SK-N-SH (cell line): ENCODE data around the gene THPO. TPM values are rescaled to one million over a fixed set of nuclear protein-coding genes. Genes with fewer than 3 reads are reported as not detected.

ENCODE experiments used
- CTCF ChIA-PET: fragments of 300-600, 350-600 bp; formaldehyde crosslinking; extraction: SDS; loops from one replicate; lab custom pipeline; 2021; lab: Yijun Ruan, JAX
- POLR2A ChIA-PET: fragments of 350-600 bp; sonication (Branson Sonifier 250); formaldehyde crosslinking; extraction: SDS; loops from one replicate; lab custom pipeline; 2020; ENCODE audit warnings: antibody characterized with exemption, inconsistent platforms; lab: Yijun Ruan, JAX
- DNase-seq: peaks from one replicate; pipeline ENCODE4 v3.0.0; 2012
- H2AFZ ChIP-seq: fragments of 200-600 bp; sonication (generic); 2 replicates; pipeline ENCODE4 v1.8.1; 2016; ENCODE audit warnings: antibody characterized with exemption, mild to moderate bottlenecking, low read depth
- H3F3A ChIP-seq: fragments of 200-600 bp; sonication (generic); replicated peaks from 2 replicates; pipeline ENCODE3; 2016; ENCODE audit warnings: antibody characterized with exemption, mild to moderate bottlenecking; ENCODE audit not compliant: insufficient read depth
- H3K27ac ChIP-seq, 2 experiments: fragments of 200-500 bp in 1 of 2; fragments of 200-600 bp in 1 of 2; sonication (Bioruptor generic) in 1 of 2; sonication (generic), shearing (Covaris generic) in 1 of 2; 2 replicates each; pipeline versions ENCODE4 v1.5.1 to v1.6.1; 2014 to 2016; ENCODE audit warnings: low read depth in 2 of 2, inconsistent platforms in 1 of 2, low read length in 1 of 2, mild to moderate bottlenecking in 1 of 2, mixed read lengths in 1 of 2
- H3K27me3 ChIP-seq: fragments of 200-600 bp; sonication (generic), shearing (Covaris generic); 2 replicates; pipeline ENCODE4 v1.6.1; 2016; ENCODE audit warnings: mixed run types; ENCODE audit not compliant: insufficient read depth
- H3K36me3 ChIP-seq, 2 experiments: fragments of 200-500 bp in 1 of 2; fragments of 200-600 bp in 1 of 2; sonication (Bioruptor generic) in 1 of 2; sonication (generic) in 1 of 2; replicated peaks in 1 of 2; 2 replicates each; pipeline versions ENCODE3 to v1.5.1; 2014 to 2016; ENCODE audit warnings: low read length in 1 of 2, mild to moderate bottlenecking in 1 of 2; ENCODE audit not compliant: insufficient read depth in 2 of 2, control insufficient read depth in 1 of 2
- H3K4me1 ChIP-seq, 2 experiments: fragments of 200-500 bp in 1 of 2; fragments of 200-600 bp in 1 of 2; sonication (Bioruptor generic) in 1 of 2; sonication (generic), shearing (Covaris generic) in 1 of 2; 2 replicates each; pipeline versions ENCODE4 v1.5.1 to v1.6.1; 2014 to 2016; ENCODE audit warnings: low read depth in 1 of 2, low read length in 1 of 2, mixed run types in 1 of 2; ENCODE audit not compliant: insufficient read depth in 2 of 2, control insufficient read depth in 1 of 2
- H3K4me2 ChIP-seq: fragments of 200-600 bp; sonication (generic), shearing (Covaris generic); 2 replicates; pipeline ENCODE4 v1.6.1; 2017; ENCODE audit warnings: mixed run types
- H3K4me3 ChIP-seq, 2 experiments: fragments of 200-500 bp in 1 of 2; fragments of 200-600 bp in 1 of 2; sonication (Bioruptor generic) in 1 of 2; sonication (generic), shearing (Covaris generic) in 1 of 2; 2 replicates each; pipeline versions ENCODE4 v1.5.1 to v1.8.1; 2014 to 2016; ENCODE audit warnings: low read depth in 2 of 2, inconsistent platforms in 1 of 2, low read length in 1 of 2, mild to moderate bottlenecking in 1 of 2, mixed read lengths in 1 of 2, moderate library complexity in 1 of 2
- H3K79me2 ChIP-seq: fragments of 200-600 bp; sonication (generic); 2 replicates; pipeline ENCODE4 v1.8.1; 2017; ENCODE audit warnings: mild to moderate bottlenecking; ENCODE audit not compliant: insufficient read depth
- H3K9ac ChIP-seq: fragments of 200-600 bp; sonication (generic); 2 replicates; pipeline ENCODE4 v1.6.1; 2017; ENCODE audit warnings: mixed run types
- H3K9me2 ChIP-seq: fragments of 200-600 bp; sonication (generic); 2 replicates; pipeline ENCODE4 v1.6.1; 2017; ENCODE audit warnings: mixed run types
- H3K9me3 ChIP-seq: fragments of 200-600 bp; sonication (generic); 2 replicates; pipeline ENCODE4 v1.6.1; 2017; ENCODE audit warnings: mixed run types, mild to moderate bottlenecking, moderate library complexity
- H4K20me1 ChIP-seq: fragments of 200-600 bp; sonication (generic); 2 replicates; pipeline ENCODE4 v1.6.1; 2017; ENCODE audit warnings: mild to moderate bottlenecking, mixed run types; ENCODE audit not compliant: insufficient read depth
- CTCF ChIP-seq: fragments of 200-600 bp; sonication (generic); IDR thresholded peaks from 2 replicates; pipeline ENCODE4 v1.6.1; 2017; ENCODE audit warnings: antibody characterized with exemption, mild to moderate bottlenecking, moderate library complexity
- EP300 ChIP-seq, 2 experiments: IDR thresholded peaks; 2 replicates each; pipeline versions ENCODE4 v1.4.0 to v1.6.1; 2012; ENCODE audit warnings: borderline replicate concordance in 1 of 2, low read depth in 1 of 2, low read length in 1 of 2
- JUND ChIP-seq: IDR thresholded peaks from 2 replicates; pipeline ENCODE4 v1.4.0; 2012
- MEF2A ChIP-seq: IDR thresholded peaks from 2 replicates; pipeline ENCODE4 v1.4.0; 2012; ENCODE audit warnings: low read depth, borderline replicate concordance
- NFIC ChIP-seq: IDR thresholded peaks from 2 replicates; pipeline ENCODE4 v1.4.0; 2012; ENCODE audit warnings: borderline replicate concordance
- NRF1 ChIP-seq: IDR thresholded peaks from 2 replicates; pipeline ENCODE4 v1.6.1; 2012; ENCODE audit warnings: low read depth, mild to moderate bottlenecking, low read length
- RCOR1 ChIP-seq: fragments of 150-350 bp; IDR thresholded peaks from 2 replicates; pipeline ENCODE4 v1.6.1; 2017; ENCODE audit warnings: antibody characterized with exemption, low read length
- RFX5 ChIP-seq: IDR thresholded peaks from 2 replicates; pipeline ENCODE4 v1.6.1; 2012; ENCODE audit warnings: mild to moderate bottlenecking, improper control_type of control experiment, low read length
- WGBS: methylation state at CpG from one replicate; pipeline ENCODE4 v1.1.6; 2017; ENCODE audit warnings: low lambda C conversion rate; 5-methylcytosine and 5-hydroxymethylcytosine counted together
- polyA plus RNA-seq, 3 experiments: library from polyadenylated mRNA; depleted of rRNA; stranded (reverse); fragments of >200 nt; gene quantifications; 2 replicates each; pipeline ENCODE4 v1.2.3, GENCODE V29; 2012
- TF ChIP-seq, protein P1 (sequence below): fragments of 150-350 bp; IDR thresholded peaks from 2 replicates; pipeline ENCODE4 v1.6.1; 2016; ENCODE audit warnings: mild to moderate bottlenecking, low read depth, low read length
- TF ChIP-seq, protein P2 (sequence below): IDR thresholded peaks from 2 replicates; pipeline ENCODE4 v1.4.0; 2012; ENCODE audit warnings: low read depth, borderline replicate concordance

The THPO gene
- polyA plus RNA-seq, 1 of the 3 experiments (the other 2 are of a cell fraction): 0.07 TPM

GRCh38 chr3:184346480-184347190 lies 31.4 kb downstream of the THPO start:
- CTCF ChIA-PET: interaction anchor here (1.3 to 5.3 kb wide), 3 partner anchors 8 to 25 kb away, joined by 3 to 42 read pairs (median 15); no protein-coding TSS in a partner anchor
- no peak for TF ChIP-seq NRF1
- TF ChIP-seq CTCF: no peak
- no peak for TF ChIP-seq EP300 (IDR thresholded peaks at IDR 0.05; ENCODE audit: borderline replicate concordance in 1 of 2, low read depth in 1 of 2, low read length in 1 of 2)
- TF ChIP-seq, protein P1, sequence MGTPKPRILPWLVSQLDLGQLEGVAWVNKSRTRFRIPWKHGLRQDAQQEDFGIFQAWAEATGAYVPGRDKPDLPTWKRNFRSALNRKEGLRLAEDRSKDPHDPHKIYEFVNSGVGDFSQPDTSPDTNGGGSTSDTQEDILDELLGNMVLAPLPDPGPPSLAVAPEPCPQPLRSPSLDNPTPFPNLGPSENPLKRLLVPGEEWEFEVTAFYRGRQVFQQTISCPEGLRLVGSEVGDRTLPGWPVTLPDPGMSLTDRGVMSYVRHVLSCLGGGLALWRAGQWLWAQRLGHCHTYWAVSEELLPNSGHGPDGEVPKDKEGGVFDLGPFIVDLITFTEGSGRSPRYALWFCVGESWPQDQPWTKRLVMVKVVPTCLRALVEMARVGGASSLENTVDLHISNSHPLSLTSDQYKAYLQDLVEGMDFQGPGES: no peak
- TF ChIP-seq RCOR1: no peak
- TF ChIP-seq, protein P2, sequence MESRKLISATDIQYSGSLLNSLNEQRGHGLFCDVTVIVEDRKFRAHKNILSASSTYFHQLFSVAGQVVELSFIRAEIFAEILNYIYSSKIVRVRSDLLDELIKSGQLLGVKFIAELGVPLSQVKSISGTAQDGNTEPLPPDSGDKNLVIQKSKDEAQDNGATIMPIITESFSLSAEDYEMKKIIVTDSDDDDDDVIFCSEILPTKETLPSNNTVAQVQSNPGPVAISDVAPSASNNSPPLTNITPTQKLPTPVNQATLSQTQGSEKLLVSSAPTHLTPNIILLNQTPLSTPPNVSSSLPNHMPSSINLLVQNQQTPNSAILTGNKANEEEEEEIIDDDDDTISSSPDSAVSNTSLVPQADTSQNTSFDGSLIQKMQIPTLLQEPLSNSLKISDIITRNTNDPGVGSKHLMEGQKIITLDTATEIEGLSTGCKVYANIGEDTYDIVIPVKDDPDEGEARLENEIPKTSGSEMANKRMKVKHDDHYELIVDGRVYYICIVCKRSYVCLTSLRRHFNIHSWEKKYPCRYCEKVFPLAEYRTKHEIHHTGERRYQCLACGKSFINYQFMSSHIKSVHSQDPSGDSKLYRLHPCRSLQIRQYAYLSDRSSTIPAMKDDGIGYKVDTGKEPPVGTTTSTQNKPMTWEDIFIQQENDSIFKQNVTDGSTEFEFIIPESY: no peak
- TF ChIP-seq MEF2A: no peak
- no peak for TF ChIP-seq JUND
- no peak for TF ChIP-seq RFX5
- TF ChIP-seq NFIC: no peak
- H3K9ac ChIP-seq: no peak overlapping the region
- H3K9me2 ChIP-seq: no peaks in the 10 kb centered on the region
- 94% methylated on average over 8 of the region's 20 CpGs for WGBS
- no peak for DNase-seq
- H3K27ac ChIP-seq: no peak overlapping the region
- no peak overlapping the region for H3K4me2 ChIP-seq
- no peaks in the 10 kb centered on the region for H3K9me3 ChIP-seq
- H2AFZ ChIP-seq: no peak overlapping the region
- peaks cover 4% of the 10 kb centered on the region for H3F3A ChIP-seq
- peaks cover 0 to 6% of the 10 kb centered on the region in 2 experiments; a peak in 2 of 4 replicates for H3K4me1 ChIP-seq
- 0 out of 2 replicates have a peak, but pooled peaks cover 2% of the 10 kb centered on the region for H4K20me1 ChIP-seq
- no peak overlapping the region for H3K4me3 ChIP-seq
- peaks cover 3 to 44% of the 10 kb centered on the region in 2 experiments for H3K36me3 ChIP-seq
- H3K27me3 ChIP-seq: no peaks in the 10 kb centered on the region
- POLR2A ChIA-PET: interaction anchor here (0.6 to 3.0 kb wide), 3 partner anchors 8 to 15 kb away, joined by 3 to 12 read pairs (median 11); partner anchors contain the start of genes CLCN2 and POLR2H
- H3K79me2 ChIP-seq: peaks cover 5% of the 10 kb centered on the region; the same call in 1 of the 2 replicates
